GM18909 (cell line): ENCODE measurements around the gene PHEX.
"Not testable (repeated sequence)": the region's sequence is repeated elsewhere in the genome, so short reads cannot be mapped to it uniquely, and the experiment has no call there.

Experiments used
- ATAC-seq: cut with Tn5 transposase; IDR thresholded peaks from one replicate; pipeline ENCODE4 v1.9.1; 2021; ENCODE audit warnings: mild to moderate bottlenecking; ENCODE audit not compliant: unreplicated experiment, poor library complexity

PHEX gene

GRCh38 chrX:22202251-22202650 lies 170.1 kb downstream of the PHEX start:
- no peak for ATAC-seq

- ATAC-seq, result no peak
Observed at GRCh38 chrX:22203186-22203585, 171.1 kb downstream of the PHEX start.

GRCh38 chrX:22206781-22207180 lies 174.7 kb downstream of the PHEX start:
- no peak for ATAC-seq

- no peak for ATAC-seq
Observed at GRCh38 chrX:22220941-22221340, 188.8 kb downstream of the PHEX start.

GRCh38 chrX:22234380-22234779 lies 202.3 kb downstream of the PHEX start:
- no peak for ATAC-seq

- no peak for ATAC-seq
Observed at GRCh38 chrX:22237479-22237878, 205.4 kb downstream of the PHEX start.

GRCh38 chrX:22246620-22247019 lies 214.5 kb downstream of the PHEX start:
- ATAC-seq, result no peak

- no peak for ATAC-seq
Observed at GRCh38 chrX:22247169-22247568, 215.0 kb downstream of the PHEX start.

- ATAC-seq, result no peak
Observed at GRCh38 chrX:22248401-22248800, 216.3 kb downstream of the PHEX start.

GRCh38 chrX:22249371-22249770 lies 217.2 kb downstream of the PHEX start:
- ATAC-seq, result no peak

- ATAC-seq, result no peak
Observed at GRCh38 chrX:22268706-22269105, 236.6 kb downstream of the PHEX start.

- ATAC-seq, result no peak
Observed at GRCh38 chrX:22272613-22273012, 240.5 kb downstream of the PHEX start, which contains the start of gene CBLL2. Gene CBLL2 (plus strand): TSS chrX:22272913. CDS start chrX:22272992, 79 bp downstream.

GRCh38 chrX:22273714-22274317 lies 241.7 kb downstream of the PHEX start:
- no peak for ATAC-seq

GRCh38 chrX:22276781-22277180 lies 244.7 kb downstream of the PHEX start:
- no peak for ATAC-seq

GRCh38 chrX:22278375-22278774 lies 246.2 kb downstream of the PHEX start:
- ATAC-seq, result no peak

GRCh38 chrX:22289209-22289608 lies 257.1 kb downstream of the PHEX start:
- ATAC-seq, result not testable (repeated sequence)

GRCh38 chrX:22296871-22297270 lies 264.7 kb downstream of the PHEX start:
- ATAC-seq, result no peak

- peak; percentile 74 for ATAC-seq
Observed at GRCh38 chrX:22300130-22300529, 268.0 kb downstream of the PHEX start.
